ENCODE results near the gene A1CF.
"Not testable (repeated sequence)": the region's sequence is repeated elsewhere in the genome, so short reads cannot be mapped to it uniquely, and the experiment has no call there.

- TF ChIP-seq EZH2 (IDR thresholded peaks at IDR 0.05; ENCODE audit: insufficient read depth, poor library complexity, severe bottlenecking); EZH2phosphoT487 (IDR thresholded peaks at IDR 0.05; ENCODE audit: insufficient read depth, low read depth): not testable (repeated sequence)
These were observed 103.4 kb downstream of the A1CF start for GRCh38 chr10:50782017-50782416.

All from GM23248 (cell line).